IPS DF 6.9 (cell line): ENCODE data around the gene CDK5RAP3.

Experiments
- DNase-seq: peaks from one replicate; pipeline ENCODE4 v3.0.0-alpha.2; 2013; ENCODE audit warnings: low read depth, low spot score
- H3K27ac ChIP-seq: one replicate; pipeline ENCODE4 v1.5.1; 2013; ENCODE audit warnings: low read length, control low read depth
- H3K27me3 ChIP-seq: 2 replicates; pipeline ENCODE4 v1.6.1; 2013; ENCODE audit warnings: mild to moderate bottlenecking, low read length; ENCODE audit not compliant: control insufficient read depth, insufficient read depth
- H3K36me3 ChIP-seq: 2 replicates; pipeline ENCODE4 v1.6.1; 2013; ENCODE audit warnings: low read length; ENCODE audit not compliant: control insufficient read depth, insufficient read depth
- H3K4me1 ChIP-seq: 2 replicates; pipeline ENCODE4 v1.6.1; 2013; ENCODE audit warnings: low read length; ENCODE audit not compliant: control insufficient read depth, insufficient read depth
- H3K4me3 ChIP-seq: 2 replicates; pipeline ENCODE4 v1.5.1; 2013; ENCODE audit warnings: mild to moderate bottlenecking, low read length
- H3K9me3 ChIP-seq: 2 replicates; pipeline ENCODE4 v1.6.1; 2013; ENCODE audit warnings: low read length, inconsistent platforms; ENCODE audit not compliant: control insufficient read depth, insufficient read depth
- WGBS: extraction: QIAGEN DNeasy Blood & Tissue Kit; methylation state at CpG from one replicate; pipeline ENCODE4 v1.1.7; 2013; ENCODE audit warnings: mixed read lengths, missing lambda C conversion rate; ENCODE audit not compliant: insufficient read length, insufficient coverage; 5-methylcytosine and 5-hydroxymethylcytosine counted together

CDK5RAP3 gene

DNA sequence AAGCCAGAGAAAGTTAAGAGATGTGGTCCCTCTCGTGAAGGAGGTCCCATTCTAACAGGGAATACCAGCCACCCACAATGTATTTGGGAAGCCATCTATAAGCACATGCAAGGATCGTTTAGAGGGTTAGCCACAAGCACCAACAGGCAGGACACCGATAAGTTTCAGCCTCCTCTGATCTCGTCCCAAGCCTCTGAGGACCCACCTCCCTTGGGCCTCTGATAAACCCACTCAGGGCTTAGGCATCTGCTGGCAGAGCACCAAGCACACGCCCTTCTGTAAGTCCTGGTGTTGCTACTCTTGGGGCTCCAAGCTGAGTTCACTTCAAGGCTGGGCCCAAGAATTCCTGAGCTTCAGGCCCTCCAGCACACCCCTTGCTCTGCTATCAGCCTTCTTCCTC is 35.0 kb upstream of the CDK5RAP3 start:
- Histone ChIP-seq H3K27ac (no peak overlapping the region), H3K4me1 (no peaks in the 10 kb centered on the region)

DNA sequence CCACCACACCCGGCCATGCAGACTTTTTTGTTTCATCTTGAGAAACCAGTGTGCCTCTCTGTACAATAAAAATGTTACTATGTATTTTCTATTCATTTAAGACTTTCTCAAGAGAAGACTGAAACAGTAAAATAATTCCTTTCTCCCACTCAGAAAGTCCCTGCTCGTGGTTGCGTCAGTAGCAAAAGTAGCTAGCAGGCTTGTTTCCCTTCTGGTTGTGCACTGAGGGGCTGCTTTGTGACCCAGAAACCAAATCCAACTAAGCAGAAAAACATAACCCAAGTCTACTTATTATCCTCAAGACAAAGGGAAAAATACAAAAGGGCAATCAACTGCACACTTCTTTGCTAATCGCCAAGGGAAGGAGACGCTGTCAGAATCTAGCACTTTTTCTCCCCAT is 33.0 kb upstream of the CDK5RAP3 start:
- Histone ChIP-seq H3K27ac (no peak overlapping the region), H3K36me3 (no peaks in the 10 kb centered on the region), H3K4me3 (no peak overlapping the region), H3K4me1 (0 out of 2 replicates have a peak, but pooled peaks cover 2% of the 10 kb centered on the region), H3K9me3 (no peaks in the 10 kb centered on the region), H3K27me3 (no peaks in the 10 kb centered on the region)
- DNase-seq = no peak
- WGBS = no CpG with 5 or more reads among the region's 5 CpGs

More for the DNA sequence above, 35.0 kb upstream of the CDK5RAP3 start:
- H3K27me3 ChIP-seq = no peaks in the 10 kb centered on the region
- no CpG with 5 or more reads among the region's 5 CpGs for WGBS
- no peak for DNase-seq
- H3K4me3 ChIP-seq = no peak overlapping the region
- H3K36me3 ChIP-seq = no peaks in the 10 kb centered on the region
- H3K9me3 ChIP-seq = no peaks in the 10 kb centered on the region

DNA sequence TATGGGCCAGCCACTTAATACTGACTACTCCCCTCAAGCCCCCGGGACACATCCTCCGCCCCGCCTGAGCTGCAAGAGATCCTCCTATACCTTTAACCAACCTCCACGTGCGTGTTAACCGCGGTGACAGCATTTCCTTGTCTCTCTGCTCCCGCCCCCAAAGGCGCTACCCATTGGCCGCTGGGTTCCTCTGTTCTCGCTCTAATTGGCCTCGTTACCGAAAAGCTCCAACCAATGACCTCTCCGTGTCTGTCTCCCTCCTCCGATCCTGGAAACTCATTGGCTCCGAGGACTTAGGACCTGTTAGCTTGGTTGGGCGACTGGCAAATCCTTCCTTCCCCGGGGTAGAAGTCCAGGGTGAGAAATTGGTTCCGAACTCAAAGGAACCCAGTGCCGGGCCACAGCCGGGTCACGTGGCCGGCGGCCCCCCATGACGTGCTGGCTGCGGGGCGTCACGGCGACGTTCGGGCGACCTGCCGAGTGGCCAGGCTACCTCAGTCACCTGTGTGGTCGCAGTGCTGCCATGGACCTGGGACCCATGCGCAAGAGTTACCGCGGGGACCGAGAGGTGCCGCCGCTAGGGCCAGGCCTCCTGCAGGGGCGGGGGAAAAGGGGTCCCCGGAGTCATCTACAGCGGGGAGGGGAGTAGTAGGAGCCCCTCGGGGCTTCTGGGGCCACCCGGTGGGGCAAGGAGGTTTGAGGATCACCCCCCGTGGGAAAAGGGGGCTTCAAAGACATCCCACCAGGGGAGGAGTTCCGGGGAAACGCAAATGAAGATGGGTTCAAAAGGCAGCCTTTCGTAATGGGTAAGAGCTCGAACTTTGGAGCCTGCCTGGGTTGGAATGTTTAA is 29.4 kb upstream of the CDK5RAP3 start, which contains the start of gene PNPO:
PNPO (plus strand) TSS at position 326 of the 850 bp plus-strand sequence; CDS start at position 431, 105 bp downstream.
- Histone ChIP-seq H3K36me3 (no peaks in the 10 kb centered on the region), H3K4me1 (0 out of 2 replicates have a peak, but pooled peaks cover 2% of the 10 kb centered on the region), H3K27me3 (no peaks in the 10 kb centered on the region), H3K27ac (no peak within 1 kb of the TSS), H3K9me3 (no peaks in the 10 kb centered on the region), H3K4me3 (peak within 1 kb of the TSS; percentile 34)
- peak; percentile 92 for DNase-seq
- WGBS = no CpG with 5 or more reads among the region's 50 CpGs

GRCh38 chr17:47942096-47942510 is 28.8 kb upstream of the CDK5RAP3 start:
- WGBS = no CpG with 5 or more reads among the region's 5 CpGs
- Histone ChIP-seq H3K36me3 (no peaks in the 10 kb centered on the region), H3K4me1 (0 out of 2 replicates have a peak, but pooled peaks cover 2% of the 10 kb centered on the region), H3K27ac (no peak overlapping the region), H3K4me3 (peak overlapping the region; percentile 34), H3K9me3 (no peaks in the 10 kb centered on the region), H3K27me3 (no peaks in the 10 kb centered on the region)
- DNase-seq = no peak

- WGBS = no CpG with 5 or more reads among the region's 6 CpGs
- Histone ChIP-seq H3K9me3 (no peaks in the 10 kb centered on the region), H3K27me3 (no peaks in the 10 kb centered on the region), H3K27ac (no peak overlapping the region), H3K4me1 (0 out of 2 replicates have a peak, but pooled peaks cover 2% of the 10 kb centered on the region), H3K4me3 (no peak overlapping the region), H3K36me3 (no peaks in the 10 kb centered on the region)
- DNase-seq = no peak
Observed at GRCh38 chr17:47942568-47942967, 28.3 kb upstream of the CDK5RAP3 start.

DNA sequence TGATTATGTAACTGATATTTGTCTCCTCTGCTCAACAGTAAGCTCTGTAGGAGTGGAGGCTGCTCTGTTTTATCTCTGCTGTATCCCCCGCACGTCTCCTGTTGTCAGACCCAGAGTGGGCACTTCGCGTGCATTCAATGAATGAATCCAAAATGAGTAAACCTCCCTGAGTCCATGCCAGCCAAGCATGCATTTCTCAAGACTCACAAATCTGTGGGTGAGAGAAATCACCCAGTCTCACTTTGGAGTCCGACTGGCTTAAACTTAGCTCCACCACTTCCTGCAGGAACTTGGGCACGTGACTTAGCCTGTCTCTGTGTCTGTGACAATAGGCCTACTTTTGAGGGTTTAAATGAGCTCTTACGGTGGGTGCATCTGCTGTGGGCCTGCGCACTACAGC is 25.8 kb upstream of the CDK5RAP3 start:
- no peak overlapping the region for H3K27ac ChIP-seq
- WGBS = no CpG with 5 or more reads among the region's 8 CpGs

DNA sequence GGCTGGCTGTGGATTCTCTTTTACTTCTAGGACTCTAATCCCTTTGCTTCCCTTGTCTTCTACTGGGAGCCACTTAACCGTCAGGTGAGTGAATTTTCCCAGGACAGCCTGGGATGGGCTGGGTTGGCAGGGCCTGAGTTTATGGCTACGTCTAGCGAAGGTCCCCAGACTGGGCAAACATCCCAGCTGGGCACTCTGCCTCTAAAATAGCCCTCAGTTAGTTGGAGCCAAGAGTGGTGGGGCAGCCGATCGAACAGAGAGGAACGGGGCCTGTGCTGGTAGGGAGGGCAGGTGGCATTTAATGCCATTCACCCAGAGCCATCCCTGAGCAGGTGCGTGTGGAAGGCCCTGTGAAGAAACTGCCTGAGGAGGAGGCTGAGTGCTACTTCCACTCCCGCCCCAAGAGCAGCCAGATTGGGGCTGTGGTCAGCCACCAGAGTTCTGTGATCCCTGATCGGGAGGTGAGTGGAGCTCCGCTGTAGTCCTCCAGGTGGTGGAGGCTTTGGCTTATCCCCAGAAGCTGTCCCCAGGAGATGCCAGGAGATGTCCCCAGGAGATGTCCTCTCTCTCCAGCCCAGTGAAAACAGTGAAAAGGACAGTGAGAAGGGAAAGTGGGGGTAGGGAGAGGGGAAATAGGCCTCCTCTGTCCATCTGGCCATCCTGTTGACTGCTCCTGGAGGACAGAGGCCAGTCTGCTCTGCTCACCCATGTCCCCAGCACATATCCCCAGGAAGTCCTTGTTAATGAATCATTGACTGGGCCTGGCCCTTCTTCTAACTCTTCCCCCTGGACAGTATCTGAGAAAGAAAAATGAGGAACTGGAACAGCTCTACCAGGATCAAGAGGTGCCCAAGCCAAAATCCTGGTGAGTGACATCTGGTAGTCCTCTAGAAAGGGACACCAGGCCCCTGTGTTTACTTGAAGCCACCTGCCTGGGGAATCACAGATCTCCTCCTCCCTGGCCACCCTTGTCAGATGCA is 25.1 kb upstream of the CDK5RAP3 start:
- DNase-seq = no peak
- Histone ChIP-seq H3K4me3 (no peak overlapping the region), H3K27me3 (no peaks in the 10 kb centered on the region), H3K27ac (no peak overlapping the region), H3K36me3 (no peaks in the 10 kb centered on the region), H3K4me1 (0 out of 2 replicates have a peak, but pooled peaks cover 2% of the 10 kb centered on the region), H3K9me3 (no peaks in the 10 kb centered on the region)
- no CpG with 5 or more reads among the region's 10 CpGs for WGBS

More for the DNA sequence above, 25.8 kb upstream of the CDK5RAP3 start:
- Histone ChIP-seq H3K4me1 (0 out of 2 replicates have a peak, but pooled peaks cover 2% of the 10 kb centered on the region), H3K27me3 (no peaks in the 10 kb centered on the region), H3K4me3 (no peak overlapping the region), H3K9me3 (no peaks in the 10 kb centered on the region), H3K36me3 (no peaks in the 10 kb centered on the region)
- no peak for DNase-seq

DNA sequence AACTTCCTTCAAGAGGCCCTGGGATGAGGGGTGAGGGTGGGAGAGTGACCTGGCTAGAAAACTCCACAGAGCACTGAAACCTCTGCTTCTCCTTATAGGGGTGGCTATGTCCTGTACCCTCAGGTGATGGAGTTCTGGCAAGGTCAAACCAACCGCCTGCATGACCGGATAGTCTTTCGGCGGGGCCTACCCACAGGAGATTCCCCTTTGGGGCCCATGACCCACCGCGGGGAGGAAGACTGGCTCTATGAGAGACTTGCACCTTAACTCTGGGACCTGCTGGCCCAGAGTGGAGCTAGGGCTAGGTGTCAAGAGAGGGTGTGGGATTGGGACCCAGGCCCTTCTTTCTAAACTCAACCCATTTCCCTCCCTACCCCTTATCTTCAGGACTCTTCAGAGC is 24.4 kb upstream of the CDK5RAP3 start:
- H3K27ac ChIP-seq = no peak overlapping the region
- H3K4me1 ChIP-seq = 0 out of 2 replicates have a peak, but pooled peaks cover 2% of the 10 kb centered on the region
- no CpG with 5 or more reads among the region's 6 CpGs for WGBS
- DNase-seq = no peak
- no peak overlapping the region for H3K4me3 ChIP-seq
- no peaks in the 10 kb centered on the region for H3K27me3 ChIP-seq
- H3K36me3 ChIP-seq = no peaks in the 10 kb centered on the region
- H3K9me3 ChIP-seq = no peaks in the 10 kb centered on the region

- no CpG with 5 or more reads among the region's 2 CpGs for WGBS
- Histone ChIP-seq H3K27me3 (no peaks in the 10 kb centered on the region), H3K4me3 (no peak overlapping the region), H3K27ac (no peak overlapping the region), H3K36me3 (no peaks in the 10 kb centered on the region), H3K4me1 (0 out of 2 replicates have a peak, but pooled peaks cover 2% of the 10 kb centered on the region), H3K9me3 (no peaks in the 10 kb centered on the region)
- no peak for DNase-seq
Observed at GRCh38 chr17:47946929-47947397, 23.9 kb upstream of the CDK5RAP3 start.

GRCh38 chr17:47948706-47949196 is 22.2 kb upstream of the CDK5RAP3 start:
- no peaks in the 10 kb centered on the region for H3K9me3 ChIP-seq
- no peak for DNase-seq

More at GRCh38 chr17:47948706-47949196, 22.2 kb upstream of the CDK5RAP3 start:
- Histone ChIP-seq H3K27me3 (no peaks in the 10 kb centered on the region), H3K27ac (no peak overlapping the region), H3K4me3 (no peak overlapping the region), H3K36me3 (no peaks in the 10 kb centered on the region), H3K4me1 (no peaks in the 10 kb centered on the region)
- no CpG with 5 or more reads among the region's 5 CpGs for WGBS
